ENCODE measurements around the gene LDLR.

Gene LDLR

DNA sequence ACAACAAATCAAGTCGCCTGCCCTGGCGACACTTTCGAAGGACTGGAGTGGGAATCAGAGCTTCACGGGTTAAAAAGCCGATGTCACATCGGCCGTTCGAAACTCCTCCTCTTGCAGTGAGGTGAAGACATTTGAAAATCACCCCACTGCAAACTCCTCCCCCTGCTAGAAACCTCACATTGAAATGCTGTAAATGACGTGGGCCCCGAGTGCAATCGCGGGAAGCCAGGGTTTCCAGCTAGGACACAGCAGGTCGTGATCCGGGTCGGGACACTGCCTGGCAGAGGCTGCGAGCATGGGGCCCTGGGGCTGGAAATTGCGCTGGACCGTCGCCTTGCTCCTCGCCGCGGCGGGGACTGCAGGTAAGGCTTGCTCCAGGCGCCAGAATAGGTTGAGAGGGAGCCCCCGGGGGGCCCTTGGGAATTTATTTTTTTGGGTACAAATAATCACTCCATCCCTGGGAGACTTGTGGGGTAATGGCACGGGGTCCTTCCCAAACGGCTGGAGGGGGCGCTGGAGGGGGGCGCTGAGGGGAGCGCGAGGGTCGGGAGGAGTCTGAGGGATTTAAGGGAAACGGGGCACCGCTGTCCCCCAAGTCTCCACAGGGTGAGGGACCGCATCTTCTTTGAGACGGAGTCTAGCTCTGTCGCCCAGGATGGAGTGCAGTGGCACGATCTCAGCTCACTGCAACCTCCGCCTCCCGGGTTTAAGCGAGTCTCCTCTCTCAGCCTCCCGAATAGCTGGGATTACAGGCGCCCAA, at the start of gene LDLR:
Gene LDLR (plus strand): TSS at position 210 of the 760 bp plus-strand sequence. CDS start 86 bp downstream, at position 296.
- peak; percentile 40 to 66 for DNase-seq (ENCODE audit: low read depth in 2 of 2)

DNA sequence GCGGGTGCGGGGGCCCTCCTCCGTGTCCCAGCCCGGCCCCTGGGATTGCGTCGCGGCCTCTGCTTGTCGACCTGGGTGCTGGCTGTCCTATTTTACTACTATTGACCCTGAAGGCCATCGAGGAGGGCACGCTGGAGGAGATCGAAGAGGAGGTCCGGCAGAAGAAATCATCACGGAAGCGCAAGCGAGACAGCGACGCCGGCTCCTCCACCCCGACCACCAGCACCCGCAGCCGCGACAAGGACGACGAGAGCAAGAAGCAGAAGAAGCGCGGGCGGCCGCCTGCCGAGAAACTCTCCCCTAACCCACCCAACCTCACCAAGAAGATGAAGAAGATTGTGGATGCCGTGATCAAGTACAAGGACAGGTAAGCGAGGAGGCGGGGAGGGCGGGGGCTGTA, 48.1 kb upstream of the LDLR start:
- DNase-seq (ENCODE audit: low read depth in 2 of 2): no peak

DNA sequence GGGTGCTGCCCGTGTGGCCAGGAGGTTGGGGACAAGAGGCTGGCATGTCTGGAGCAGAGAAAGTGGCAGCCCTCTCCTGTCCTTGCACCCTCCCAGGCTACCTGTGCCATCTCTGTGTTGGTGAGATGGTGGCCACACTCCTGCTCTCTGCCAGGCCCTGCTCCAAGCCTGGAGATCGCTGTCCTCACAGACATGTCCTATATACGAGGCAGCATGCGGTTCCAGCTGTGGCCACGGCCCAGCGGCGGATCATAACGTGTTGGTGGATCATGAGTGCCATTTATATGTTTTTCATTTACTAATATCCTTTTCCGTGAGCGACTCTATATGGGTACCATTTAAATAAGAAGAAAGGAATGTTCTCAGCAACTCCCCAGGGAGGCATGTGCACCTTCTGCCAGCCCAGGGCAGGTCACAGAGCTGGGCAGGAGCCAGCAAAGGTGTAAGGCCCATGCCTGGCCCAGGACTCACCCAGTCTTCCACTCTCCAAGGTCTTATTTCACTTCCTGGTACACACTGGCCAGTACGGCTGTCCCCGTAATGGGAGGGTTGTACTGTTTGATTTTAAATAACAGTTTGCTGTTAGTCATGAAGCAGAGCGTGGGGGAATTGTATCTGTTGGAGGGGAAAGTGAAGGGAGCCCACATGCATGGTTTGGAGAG, 47.2 kb upstream of the LDLR start:
- no peak for DNase-seq (ENCODE audit: low read depth in 2 of 2)

DNA sequence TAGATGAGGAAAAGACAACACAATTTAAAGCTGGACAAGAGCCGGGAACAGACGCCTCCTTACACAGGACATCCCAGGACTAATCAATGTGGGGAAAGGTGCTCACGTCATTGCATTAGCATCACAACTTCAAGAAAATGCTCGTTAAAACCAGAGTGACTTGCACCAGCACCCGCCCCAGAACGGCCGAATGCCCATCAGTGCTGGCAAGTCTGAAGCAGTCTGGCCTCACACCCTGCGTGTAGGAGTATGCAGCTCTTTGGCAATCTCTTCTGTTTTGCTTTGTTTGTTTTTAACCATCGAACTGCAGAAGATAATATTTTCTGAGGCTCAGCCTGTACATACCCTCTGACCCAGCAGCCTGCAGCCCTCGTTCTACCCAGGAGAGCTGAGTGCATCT, 44.8 kb upstream of the LDLR start:
- DNase-seq (ENCODE audit: low read depth in 2 of 2): no peak

DNA sequence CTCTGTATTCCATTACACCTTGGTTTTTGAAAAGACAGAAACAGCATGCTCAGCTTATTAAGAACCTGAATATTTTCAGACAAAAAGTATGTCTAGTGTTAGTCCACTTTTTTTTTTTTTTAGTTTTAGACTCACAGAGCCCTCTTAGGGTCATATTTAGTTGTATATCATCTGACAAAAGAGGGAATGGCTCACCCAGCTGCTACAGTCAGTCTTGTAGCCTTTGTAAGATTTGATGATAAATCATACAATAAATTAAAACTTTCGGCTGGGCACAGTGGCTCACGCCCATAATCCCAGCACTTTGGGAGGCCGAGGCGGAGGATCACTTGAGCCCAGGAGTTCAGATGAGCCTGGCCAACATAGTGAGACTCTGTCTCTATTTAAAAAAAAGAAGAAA, 43.7 kb upstream of the LDLR start:
- DNase-seq (ENCODE audit: low read depth in 2 of 2): no peak

DNA sequence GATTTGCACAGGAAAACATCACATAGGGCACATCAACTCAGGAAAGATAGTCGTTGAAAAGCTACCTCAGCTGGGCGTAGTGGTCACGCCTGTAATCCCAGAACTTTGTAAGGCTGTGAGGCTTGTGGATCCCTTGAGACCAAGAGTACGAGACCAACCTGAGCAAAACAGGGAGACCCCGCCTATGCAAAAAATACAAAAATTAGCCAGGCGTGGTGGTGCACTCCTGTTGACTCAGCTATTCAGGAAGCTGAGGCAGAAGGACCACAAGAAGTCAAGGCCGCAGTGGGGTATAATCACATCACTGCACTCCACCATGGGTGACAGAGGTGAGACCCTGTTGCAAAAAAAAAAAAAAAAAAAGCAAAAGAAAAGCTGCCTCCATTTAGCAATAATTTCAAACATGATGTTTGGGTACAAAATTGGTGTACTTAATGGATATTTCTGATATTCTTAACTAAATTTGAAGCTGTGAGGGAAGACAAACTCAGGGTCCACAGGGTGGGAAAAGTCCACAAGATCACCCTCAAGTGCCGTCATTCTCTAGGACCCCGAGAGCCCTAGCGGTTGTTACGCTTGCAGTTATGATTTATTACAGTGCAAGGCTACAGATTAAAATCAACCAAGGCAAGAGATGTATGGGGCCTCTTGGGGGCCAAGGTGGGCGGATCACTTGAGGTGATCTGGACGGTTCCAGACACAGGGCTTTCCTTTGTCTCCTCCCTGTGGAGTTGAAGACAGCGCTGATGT, 42.5 kb upstream of the LDLR start:
- DNase-seq (ENCODE audit: low read depth in 2 of 2): no peak

DNA sequence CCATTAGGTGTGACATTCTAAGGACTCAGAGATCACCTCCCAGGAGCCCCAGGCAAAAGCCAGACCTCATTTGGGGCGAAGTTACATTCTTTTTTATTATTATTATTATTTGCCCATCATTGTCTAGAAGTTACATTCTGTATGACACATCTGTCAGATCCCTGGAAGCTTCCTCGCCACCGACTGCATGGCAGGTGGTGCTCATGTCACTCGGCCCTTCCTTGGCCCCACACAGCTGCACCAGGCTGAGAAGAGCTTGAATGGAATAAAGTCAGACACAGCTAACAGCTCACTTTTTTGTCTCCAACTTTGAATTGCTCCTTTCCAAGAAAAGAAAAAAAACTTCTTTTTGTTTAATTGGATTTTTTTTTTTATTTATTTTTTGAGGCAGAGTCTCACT, 41.4 kb upstream of the LDLR start:
- DNase-seq (ENCODE audit: low read depth in 2 of 2): no peak

DNA sequence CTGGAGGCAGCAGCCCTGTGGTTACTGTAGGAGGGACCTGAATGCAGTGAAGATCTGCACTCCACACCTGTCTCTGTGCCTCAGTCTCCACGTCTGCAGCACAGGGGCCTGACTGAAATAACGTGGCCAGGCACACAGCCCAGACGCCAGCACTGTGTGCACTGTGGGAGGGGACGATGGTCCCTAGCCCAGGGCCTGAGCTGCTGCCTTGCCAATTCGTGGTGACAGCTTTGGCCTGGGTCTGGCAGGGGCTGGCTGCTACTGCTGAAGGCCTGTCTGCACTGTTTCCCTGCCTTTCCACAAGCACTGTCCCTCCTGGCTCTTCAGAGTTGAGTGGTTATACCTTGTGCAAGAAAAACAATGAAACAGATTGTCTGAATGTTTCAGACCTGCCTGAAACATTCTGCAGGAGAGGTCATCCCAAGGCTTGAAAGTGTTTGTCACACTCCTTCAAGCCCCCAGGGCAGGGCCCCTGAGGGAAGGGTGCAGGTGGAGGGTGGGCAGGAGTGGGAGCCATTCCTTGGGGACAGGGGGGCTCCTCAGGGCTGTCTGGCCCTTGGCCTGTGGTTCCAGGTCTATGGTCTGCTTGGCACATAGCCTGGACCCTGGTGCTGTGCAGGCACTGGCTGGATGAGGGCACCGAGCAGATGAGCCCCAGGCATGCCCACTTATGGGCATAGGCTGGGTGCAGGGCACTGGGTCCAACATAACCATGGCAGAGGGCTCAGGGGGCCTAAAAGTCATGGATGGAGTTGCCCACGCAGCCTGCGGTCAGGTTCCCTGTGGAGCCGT, 38.7 kb upstream of the LDLR start:
- DNase-seq (ENCODE audit: low read depth in 2 of 2): no peak

DNA sequence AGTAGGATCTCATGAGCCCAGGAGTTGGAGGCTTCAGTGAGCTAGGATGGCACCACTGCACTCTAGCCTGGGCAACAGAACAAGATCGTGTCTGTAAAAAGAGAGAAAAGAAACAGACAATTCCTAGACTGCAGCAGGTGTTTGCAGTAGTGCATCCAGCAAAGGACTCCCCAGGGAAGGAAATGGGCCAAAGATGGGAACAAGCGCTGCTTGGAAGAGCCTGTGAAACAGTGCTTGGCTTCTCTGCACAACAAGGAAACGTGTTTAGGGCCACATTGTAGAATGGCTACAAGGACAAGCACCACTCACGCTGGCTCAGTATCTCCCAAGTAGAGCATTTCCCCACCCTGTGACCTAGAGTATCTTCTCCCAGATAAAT, 35.5 kb upstream of the LDLR start:
- no peak for DNase-seq (ENCODE audit: low read depth in 2 of 2)

DNA sequence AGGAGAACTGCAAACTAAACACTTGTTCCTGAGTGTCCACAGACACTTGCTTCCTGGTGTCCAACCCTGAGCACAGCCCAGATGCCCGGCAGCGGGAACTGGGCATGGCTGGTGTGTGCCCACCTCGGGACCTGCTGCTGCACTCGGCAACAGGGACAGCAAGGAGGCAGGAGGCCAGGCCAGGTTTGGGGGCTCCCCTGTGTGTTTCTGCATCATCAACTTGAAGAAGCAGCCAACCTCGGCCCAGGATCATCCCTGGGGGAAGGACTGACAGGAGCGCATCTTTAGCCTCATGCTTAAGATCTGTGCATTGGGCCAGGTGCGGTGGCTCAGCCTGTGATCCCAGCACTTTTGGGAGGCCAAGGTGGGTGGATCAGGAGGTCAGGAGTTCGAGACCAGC, 35.1 kb upstream of the LDLR start:
- DNase-seq (ENCODE audit: low read depth in 2 of 2): no peak

DNA sequence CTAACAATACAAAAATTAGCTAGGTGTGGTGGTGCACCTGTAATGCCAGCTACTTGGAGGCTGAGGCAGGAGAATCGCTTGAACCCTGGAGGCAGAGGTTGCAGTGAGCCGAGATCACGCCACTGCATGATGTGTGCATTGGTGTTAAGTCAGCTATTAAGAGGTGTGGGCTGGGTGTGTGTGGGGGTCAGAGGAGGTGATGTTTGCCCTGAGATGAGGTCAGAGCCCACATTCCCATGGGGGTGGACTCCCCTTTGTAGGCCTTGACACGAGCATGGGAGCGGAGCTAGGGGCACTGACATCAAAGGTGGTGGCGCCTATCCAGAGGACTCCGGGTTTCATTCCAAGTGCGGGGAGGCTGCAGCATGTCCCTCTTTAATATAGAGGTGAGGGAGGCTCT, 34.6 kb upstream of the LDLR start:
- no peak for DNase-seq (ENCODE audit: low read depth in 2 of 2)

DNA sequence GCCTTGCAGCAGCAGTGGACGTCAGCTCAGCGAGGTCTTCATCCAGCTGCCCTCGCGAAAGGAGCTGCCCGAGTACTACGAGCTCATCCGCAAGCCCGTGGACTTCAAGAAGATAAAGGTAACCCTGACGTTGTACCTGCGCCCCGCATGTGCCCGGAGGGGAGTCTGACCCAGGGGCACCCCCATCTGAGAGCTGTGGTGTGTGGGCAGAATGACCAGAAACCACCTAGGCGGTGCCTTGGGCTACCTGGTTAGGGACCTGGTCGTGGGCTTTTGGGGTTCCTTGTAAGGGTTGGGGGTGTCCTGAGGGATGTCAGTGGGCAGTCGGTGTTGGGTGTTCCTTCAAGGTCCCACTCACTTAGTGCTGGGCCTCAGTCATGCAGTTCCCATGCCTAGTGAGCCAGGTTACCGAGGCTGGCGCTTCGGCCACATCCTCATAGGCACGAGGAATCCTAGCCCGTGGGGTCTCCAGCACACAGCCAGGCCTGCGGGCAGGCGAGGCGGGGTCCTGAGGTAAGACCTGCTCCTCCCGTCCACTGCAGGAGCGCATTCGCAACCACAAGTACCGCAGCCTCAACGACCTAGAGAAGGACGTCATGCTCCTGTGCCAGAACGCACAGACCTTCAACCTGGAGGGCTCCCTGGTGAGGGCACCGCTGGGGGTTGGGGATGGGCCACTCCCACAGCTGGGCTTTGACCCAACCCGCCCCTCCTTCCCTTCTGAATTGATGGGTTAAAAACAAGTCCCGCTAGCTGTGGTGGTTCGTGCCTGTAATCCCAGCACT, 30.8 kb upstream of the LDLR start:
- DNase-seq (ENCODE audit: low read depth in 2 of 2): no peak

DNA sequence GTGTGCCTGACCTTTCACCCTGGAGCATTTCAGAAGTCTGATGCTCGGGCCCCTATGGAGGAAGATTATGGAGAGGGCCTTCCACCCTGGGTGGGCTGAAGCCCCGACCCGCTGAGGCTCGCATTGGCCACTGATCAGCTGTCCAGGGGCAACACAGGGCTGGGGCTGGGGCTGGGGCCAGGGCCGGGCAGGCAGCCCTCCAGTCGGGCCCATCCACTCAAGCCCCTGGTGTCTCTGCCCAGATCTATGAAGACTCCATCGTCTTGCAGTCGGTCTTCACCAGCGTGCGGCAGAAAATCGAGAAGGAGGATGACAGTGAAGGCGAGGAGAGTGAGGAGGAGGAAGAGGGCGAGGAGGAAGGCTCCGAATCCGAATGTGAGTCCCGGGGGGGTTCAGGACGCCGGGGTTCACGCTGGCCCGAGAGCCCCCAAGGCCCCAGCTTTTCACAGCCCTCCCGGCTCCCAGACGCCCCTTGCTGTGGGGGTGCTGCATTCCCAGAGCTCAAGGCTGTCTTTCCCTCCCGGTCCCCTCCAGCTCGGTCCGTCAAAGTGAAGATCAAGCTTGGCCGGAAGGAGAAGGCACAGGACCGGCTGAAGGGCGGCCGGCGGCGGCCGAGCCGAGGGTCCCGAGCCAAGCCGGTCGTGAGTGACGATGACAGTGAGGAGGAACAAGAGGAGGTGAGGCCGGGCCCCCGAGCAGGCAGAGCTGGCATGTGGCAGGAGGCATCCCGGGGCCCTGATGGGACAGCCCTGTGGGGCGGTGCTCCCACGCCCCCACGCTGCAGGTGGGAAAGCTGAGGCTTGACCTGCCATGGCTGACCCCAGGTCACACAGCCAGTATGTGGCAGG, 29.5 kb upstream of the LDLR start:
- DNase-seq (ENCODE audit: low read depth in 2 of 2): no peak

DNA sequence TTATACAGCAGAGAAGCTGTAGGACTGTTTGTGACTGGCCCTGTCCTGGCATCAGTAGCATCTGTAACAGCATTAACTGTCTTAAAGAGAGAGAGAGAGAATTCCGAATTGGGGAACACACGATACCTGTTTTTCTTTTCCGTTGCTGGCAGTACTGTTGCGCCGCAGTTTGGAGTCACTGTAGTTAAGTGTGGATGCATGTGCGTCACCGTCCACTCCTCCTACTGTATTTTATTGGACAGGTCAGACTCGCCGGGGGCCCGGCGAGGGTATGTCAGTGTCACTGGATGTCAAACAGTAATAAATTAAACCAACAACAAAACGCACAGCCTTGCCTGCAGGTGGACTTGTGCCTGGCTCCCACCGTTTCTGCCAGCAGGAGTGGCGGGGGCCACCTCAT, 27.3 kb upstream of the LDLR start:
- no peak for DNase-seq (ENCODE audit: low read depth in 2 of 2)

DNA sequence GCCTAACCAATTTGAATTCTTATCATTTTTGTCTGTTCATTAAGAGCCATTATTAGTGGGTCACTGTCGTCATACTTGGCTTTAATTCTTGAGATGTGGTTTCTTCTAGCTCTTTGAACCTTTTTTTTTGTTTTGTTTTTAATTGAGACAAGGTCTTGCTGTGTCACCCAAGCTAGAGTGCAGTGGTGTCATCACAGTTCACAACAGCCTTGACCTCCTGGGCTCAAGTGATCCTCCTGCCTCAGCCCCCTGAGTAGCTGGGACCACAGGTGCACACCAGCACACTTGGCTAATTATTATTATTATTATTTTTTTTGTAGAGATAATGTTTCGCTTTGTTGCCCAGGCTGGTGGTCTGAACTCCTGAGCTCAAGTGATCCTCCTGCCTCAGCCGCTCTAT, 25.8 kb upstream of the LDLR start:
- DNase-seq (ENCODE audit: low read depth in 2 of 2): no peak

DNA sequence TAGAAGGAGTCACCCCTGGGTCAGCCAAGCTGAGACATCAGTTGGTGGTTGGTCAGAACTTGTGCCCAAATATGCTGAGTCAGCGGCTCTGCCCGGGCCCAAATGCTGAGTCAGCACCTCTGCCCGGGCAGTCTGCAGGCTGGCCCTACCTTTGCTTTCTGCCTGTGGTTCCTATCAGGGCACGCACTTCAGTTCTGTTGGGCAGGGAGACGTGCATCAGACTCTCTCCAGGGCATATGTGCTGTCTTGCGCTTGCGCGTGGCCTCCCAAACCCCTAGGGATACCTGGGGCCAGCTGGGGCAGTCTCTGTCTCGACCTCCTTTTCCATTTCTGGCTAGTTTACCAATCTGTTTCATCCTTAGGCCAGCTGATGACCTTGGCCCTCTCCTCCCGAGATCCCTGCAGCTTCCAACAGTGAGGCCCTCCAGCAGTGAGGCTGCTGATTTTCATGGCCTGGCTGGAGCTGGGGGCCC, 24.4 kb upstream of the LDLR start:
- no peak for DNase-seq (ENCODE audit: low read depth in 2 of 2)

DNA sequence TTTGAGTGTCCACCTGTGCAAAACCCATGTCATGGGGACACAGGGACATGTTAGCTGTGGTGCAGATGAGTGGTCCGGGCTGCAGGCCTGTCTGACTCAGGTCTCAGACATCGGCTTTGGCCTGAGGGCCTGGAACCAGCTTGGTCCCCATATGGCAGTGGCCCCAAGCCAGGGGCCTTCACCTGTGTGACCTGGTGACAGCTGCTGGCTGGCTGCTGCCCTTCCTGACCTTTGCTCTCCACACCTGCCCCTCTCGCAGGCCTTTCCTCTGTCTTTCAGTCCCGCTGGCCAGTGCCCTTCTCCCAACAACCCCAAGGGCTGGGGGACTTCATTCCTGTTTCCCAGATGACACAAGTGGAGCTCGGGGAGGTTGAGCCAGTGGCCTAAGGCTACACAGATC, 22.9 kb upstream of the LDLR start:
- DNase-seq (ENCODE audit: low read depth in 2 of 2): no peak

DNA sequence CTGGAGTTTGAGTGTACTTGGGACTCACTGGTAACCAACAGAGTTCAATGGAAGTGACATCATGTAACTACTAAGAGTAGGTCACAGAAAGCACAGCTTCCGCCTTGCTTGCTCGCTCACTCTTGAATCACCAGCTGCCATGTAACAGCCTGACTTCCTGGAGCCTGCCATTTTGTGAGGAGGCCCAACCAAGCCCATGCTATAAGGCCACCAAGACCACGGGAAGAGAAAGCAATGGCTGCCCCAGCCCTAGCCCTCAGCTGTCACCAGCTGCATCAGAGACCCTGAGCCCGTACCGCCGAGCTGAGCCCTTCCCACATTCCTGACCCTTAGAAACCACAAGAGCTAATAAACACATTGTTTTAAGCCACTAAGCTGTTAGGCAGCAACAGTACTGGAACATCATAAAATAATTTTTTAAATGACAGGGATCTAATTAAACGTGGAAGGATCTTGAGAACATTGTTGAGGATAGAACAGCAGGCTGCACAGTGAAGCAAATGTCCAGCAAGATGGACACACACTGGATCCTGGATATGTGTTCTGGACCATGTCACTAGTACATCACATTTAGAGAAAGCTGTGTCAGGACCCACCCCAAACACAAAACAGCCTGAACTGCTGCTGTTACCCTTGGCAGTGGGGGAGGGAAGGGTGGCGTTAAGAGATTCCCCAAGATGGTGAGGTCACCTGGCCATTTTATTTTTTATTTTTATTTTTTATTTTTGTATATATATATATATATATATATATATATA, 21.7 kb upstream of the LDLR start:
- DNase-seq (ENCODE audit: low read depth in 2 of 2): no peak

DNA sequence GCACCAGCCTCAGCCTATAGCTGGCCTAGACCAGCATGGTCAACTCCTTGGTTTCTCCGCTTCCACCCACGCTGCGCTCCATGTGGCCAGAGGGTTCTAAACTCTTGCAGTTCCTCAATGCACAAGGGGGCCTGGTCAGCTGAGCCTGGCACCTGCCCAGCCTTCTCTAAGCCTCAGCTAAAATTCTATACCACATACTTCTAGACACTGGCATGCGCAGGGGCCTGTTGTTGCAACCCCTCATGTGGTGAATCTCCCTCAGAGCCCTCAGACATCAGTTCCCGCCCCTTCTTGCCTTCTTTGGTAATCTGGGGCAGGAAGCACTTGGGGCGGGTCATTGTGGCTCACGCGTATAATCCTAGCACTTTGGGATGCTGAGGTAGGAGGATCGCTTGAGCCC, 19.7 kb upstream of the LDLR start:
- DNase-seq (ENCODE audit: low read depth in 2 of 2): no peak

DNA sequence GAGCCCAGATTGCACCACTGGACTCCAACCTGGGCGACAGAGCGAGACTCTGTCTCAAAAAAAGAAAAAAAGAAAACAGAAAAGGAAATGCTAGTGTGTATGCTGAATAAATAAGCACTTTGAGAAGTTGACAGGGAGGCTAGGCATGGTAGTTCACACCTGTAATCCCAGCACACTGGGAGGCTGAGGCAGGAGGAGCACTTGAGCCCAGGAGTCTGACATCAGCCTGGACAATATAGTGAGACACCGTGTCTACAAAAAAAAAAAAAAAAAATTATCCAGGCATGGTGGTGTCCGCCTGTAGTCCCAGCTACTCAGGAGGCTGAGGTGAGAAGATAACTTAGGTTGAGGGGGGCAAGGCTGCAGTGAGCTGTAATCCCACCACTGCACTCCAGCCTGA, 19.1 kb upstream of the LDLR start:
- DNase-seq (ENCODE audit: low read depth in 2 of 2): no peak

All from stimulated activated CD8-positive, alpha-beta memory T cell treated with anti-CD3 and anti-CD28 coated beads, Interleukin-15, amount 100 ng/mL, for 4 hours (primary cell).